ENCODE measurements around the gene PAM.

- TF ChIP-seq CTCF (IDR thresholded peaks at IDR 0.05) (no peak), POLR2A (IDR thresholded peaks at IDR 0.05) (no peak)
Measured at GRCh38 chr5:102737161-102737560, 17.9 kb upstream of the PAM start.

All from testis (tissue), 2 donors.